H1 (cell line): ENCODE measurements around the gene SDSL. TPM values are rescaled to one million over a fixed set of nuclear protein-coding genes. Genes with fewer than 3 reads are reported as not detected.

Source experiments
- BACH1 ChIP-seq: IDR thresholded peaks from 2 replicates; pipeline ENCODE4 v1.6.1; 2012; ENCODE audit warnings: low read length, improper control_type of control experiment
- BCL11A ChIP-seq, 2 experiments: IDR thresholded peaks; one replicate each; pipeline ENCODE4 v1.6.1; 2011; ENCODE audit warnings: low read depth in 2 of 2, low read length in 2 of 2, mild to moderate bottlenecking in 2 of 2
- CEBPB ChIP-seq: IDR thresholded peaks from 2 replicates; pipeline ENCODE4 v1.6.1; 2012; ENCODE audit warnings: low read depth, low read length
- GABPA ChIP-seq: IDR thresholded peaks from 2 replicates; pipeline ENCODE4 v1.6.1; 2011; ENCODE audit warnings: mild to moderate bottlenecking, low read length, moderate library complexity, borderline replicate concordance; ENCODE audit not compliant: insufficient read depth
- HDAC2 ChIP-seq, 2 experiments: fragments of 300-600 bp in 1 of 2; sonication (generic) in 1 of 2; IDR thresholded peaks; 2 replicates each; pipeline ENCODE4 v1.6.1; 2011 to 2012; ENCODE audit warnings: low read depth in 2 of 2, low read length in 2 of 2, mild to moderate bottlenecking in 2 of 2, moderate library complexity in 2 of 2, borderline replicate concordance in 1 of 2, inconsistent platforms in 1 of 2
- HDAC6 ChIP-seq: IDR thresholded peaks from one replicate; pipeline ENCODE4 v1.7.1; 2012; ENCODE audit warnings: low read depth, mild to moderate bottlenecking, inconsistent platforms, low read length, moderate library complexity
- KDM4A ChIP-seq: IDR thresholded peaks from one replicate; pipeline ENCODE4 v1.7.1; 2012; ENCODE audit warnings: low read depth, mild to moderate bottlenecking, moderate library complexity, low read length, inconsistent platforms; ENCODE audit not compliant: severe bottlenecking
- PHF8 ChIP-seq: fragments of 200-600 bp; sonication (generic); conservative IDR thresholded peaks from 2 replicates; pipeline ENCODE4 v1.7.1; 2012; ENCODE audit warnings: low read depth, mild to moderate bottlenecking, inconsistent platforms, low read length, moderate library complexity
- POLR2AphosphoS5 ChIP-seq: IDR thresholded peaks from 2 replicates; pipeline ENCODE4 v1.6.1; 2011; ENCODE audit warnings: low read depth, low read length
- RAD21 ChIP-seq, 2 experiments: IDR thresholded peaks in 1 of 2; conservative IDR thresholded peaks in 1 of 2; 2 replicates each; pipeline ENCODE4 v1.6.1; 2011; ENCODE audit warnings: low read depth in 2 of 2, low read length in 2 of 2, improper control_type of control experiment in 1 of 2, inconsistent platforms in 1 of 2, mild to moderate bottlenecking in 1 of 2, moderate library complexity in 1 of 2
- SAP30 ChIP-seq: fragments of 300-600 bp; sonication (generic); IDR thresholded peaks from 2 replicates; pipeline ENCODE4 v1.7.1; 2012; ENCODE audit warnings: low read length, moderate library complexity, mild to moderate bottlenecking, inconsistent platforms; ENCODE audit not compliant: insufficient read depth, insufficient replicate concordance
- SIN3A ChIP-seq, 2 experiments: IDR thresholded peaks in 1 of 2; conservative IDR thresholded peaks in 1 of 2; 2 replicates each; pipeline ENCODE4 v1.6.1; 2011 to 2012; ENCODE audit warnings: low read length in 2 of 2, improper control_type of control experiment in 1 of 2, low read depth in 1 of 2, mild to moderate bottlenecking in 1 of 2
- SP1 ChIP-seq: IDR thresholded peaks from 2 replicates; pipeline ENCODE4 v1.6.1; 2011; ENCODE audit warnings: low read depth, low read length
- TCF12 ChIP-seq: IDR thresholded peaks from 2 replicates; pipeline ENCODE4 v1.6.1; 2011; ENCODE audit warnings: low read depth, mild to moderate bottlenecking, low read length
- TEAD4 ChIP-seq: IDR thresholded peaks from 2 replicates; pipeline ENCODE4 v1.6.1; 2012; ENCODE audit warnings: low read depth, low read length, inconsistent platforms, mixed read lengths
- YY1 ChIP-seq: IDR thresholded peaks from 2 replicates; pipeline ENCODE4 v1.6.1; 2011; ENCODE audit warnings: low read depth, mild to moderate bottlenecking, low read length
- polyA plus RNA-seq, 7 experiments: library from polyadenylated mRNA; depleted of rRNA in 3 of 7; stranded (reverse) in 5 of 7; unstranded in 2 of 7; fragments of >200 nt in 5 of 7; fragments of 200-250 nt in 2 of 7; gene quantifications; 1 replicate in 5 of 7; 2 replicates in 1 of 7; 4 replicates in 1 of 7; pipeline versions ENCODE4 v1.2.1 to v1.2.3, GENCODE V29; 2011 to 2013; ENCODE audit warnings: missing spikeins in 2 of 7, mixed read lengths in 2 of 7
- total RNA-seq: library from RNA; stranded (reverse); fragmentation: NEBNext Ultra II Directional; extraction: Animal tissue kit (Norgen Biotek cat#: 25700); gene quantifications from 2 replicates; pipeline ENCODE4 v1.2.1, GENCODE V29; 2021
- TF ChIP-seq, protein P1 (sequence below), 3 experiments: IDR thresholded peaks; 1 replicate in 2 of 3; 2 replicates in 1 of 3; pipeline versions ENCODE4 v1.5.1 to v1.6.1; 2011; ENCODE audit warnings: low read length in 3 of 3, mild to moderate bottlenecking in 3 of 3, inconsistent platforms in 2 of 3, low read depth in 1 of 3, moderate library complexity in 1 of 3; ENCODE audit not compliant: insufficient read depth in 1 of 3; ENCODE audit errors: control extremely low read depth in 1 of 3
- TF ChIP-seq, protein P2 (sequence below): IDR thresholded peaks from 2 replicates; pipeline ENCODE4 v1.6.1; 2012; ENCODE audit warnings: inconsistent platforms
- TF ChIP-seq, protein P3 (sequence below): IDR thresholded peaks from 2 replicates; pipeline ENCODE4 v1.6.1; 2012; ENCODE audit warnings: inconsistent platforms

The SDSL gene
- total and polyA plus RNA-seq, 2 of the 8 experiments (the other 6 are each of a cell fraction or from before 2014, with no cell fraction given) = 0.69 to 1.3 TPM

DNA sequence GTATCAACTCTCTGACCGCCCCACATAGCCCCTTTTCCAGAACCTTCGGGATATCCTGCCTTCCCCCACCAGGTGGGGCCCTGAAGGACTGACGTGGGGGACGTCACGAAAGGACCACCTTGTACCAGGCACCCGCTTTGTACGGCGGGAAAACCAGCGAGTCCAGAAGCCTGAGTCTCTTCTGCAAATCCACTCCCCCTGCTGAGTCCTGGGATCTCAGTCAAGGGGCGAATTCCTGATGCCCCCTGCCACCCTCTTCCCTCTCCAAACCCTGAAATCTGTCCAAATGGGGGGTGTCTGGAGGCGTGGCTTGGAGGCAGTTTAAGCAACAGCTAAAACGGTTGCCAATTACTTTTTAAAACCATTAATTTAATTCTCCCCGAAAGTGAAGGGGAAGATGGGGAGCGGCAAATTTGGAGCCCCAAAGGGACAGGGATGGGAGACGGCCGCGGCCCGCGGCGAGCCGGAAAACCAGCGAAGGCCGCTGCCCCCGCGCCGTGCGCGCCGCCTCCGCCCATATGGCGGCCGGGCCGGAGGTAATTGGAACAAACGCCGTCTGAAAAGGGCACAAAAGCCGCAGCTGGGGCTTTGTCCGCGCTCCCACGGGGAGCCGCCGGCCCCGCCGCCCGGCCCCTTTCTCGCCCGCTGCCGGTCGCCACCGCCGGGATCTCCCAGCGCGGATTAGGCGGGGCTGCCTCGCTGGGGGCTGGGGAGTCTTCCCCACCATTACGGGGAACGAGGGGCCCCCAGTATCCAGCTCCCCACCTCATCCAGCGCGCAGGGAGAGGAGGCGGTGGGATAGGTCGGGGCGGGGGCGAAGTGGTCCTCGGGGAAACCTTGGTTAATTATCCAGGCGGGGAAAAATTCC is 42.9 kb downstream of the SDSL start (continued):
- TF ChIP-seq PHF8 = no peak
- no peak for TF ChIP-seq HDAC6
- TF ChIP-seq, protein P1, sequence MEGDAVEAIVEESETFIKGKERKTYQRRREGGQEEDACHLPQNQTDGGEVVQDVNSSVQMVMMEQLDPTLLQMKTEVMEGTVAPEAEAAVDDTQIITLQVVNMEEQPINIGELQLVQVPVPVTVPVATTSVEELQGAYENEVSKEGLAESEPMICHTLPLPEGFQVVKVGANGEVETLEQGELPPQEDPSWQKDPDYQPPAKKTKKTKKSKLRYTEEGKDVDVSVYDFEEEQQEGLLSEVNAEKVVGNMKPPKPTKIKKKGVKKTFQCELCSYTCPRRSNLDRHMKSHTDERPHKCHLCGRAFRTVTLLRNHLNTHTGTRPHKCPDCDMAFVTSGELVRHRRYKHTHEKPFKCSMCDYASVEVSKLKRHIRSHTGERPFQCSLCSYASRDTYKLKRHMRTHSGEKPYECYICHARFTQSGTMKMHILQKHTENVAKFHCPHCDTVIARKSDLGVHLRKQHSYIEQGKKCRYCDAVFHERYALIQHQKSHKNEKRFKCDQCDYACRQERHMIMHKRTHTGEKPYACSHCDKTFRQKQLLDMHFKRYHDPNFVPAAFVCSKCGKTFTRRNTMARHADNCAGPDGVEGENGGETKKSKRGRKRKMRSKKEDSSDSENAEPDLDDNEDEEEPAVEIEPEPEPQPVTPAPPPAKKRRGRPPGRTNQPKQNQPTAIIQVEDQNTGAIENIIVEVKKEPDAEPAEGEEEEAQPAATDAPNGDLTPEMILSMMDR (IDR thresholded peaks at IDR 0.05; ENCODE audit: control extremely low read depth in 1 of 3, insufficient read depth in 1 of 3, low read depth in 1 of 3, low read length in 3 of 3) = peak in 2 of 3 experiments; percentile 5 to 29; a peak in 1 of 4 replicates
- TF ChIP-seq, protein P2, sequence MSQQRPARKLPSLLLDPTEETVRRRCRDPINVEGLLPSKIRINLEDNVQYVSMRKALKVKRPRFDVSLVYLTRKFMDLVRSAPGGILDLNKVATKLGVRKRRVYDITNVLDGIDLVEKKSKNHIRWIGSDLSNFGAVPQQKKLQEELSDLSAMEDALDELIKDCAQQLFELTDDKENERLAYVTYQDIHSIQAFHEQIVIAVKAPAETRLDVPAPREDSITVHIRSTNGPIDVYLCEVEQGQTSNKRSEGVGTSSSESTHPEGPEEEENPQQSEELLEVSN = no peak
- TF ChIP-seq SP1 = no peak
- TF ChIP-seq, protein P3, sequence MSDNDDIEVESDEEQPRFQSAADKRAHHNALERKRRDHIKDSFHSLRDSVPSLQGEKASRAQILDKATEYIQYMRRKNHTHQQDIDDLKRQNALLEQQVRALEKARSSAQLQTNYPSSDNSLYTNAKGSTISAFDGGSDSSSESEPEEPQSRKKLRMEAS = no peak
- TF ChIP-seq POLR2AphosphoS5 = no peak
- no peak for TF ChIP-seq SIN3A (conservative IDR thresholded peaks at IDR 0.05 in 1 of 2, IDR thresholded peaks at IDR 0.05 in 1 of 2; ENCODE audit: low read depth in 1 of 2, low read length in 2 of 2)
- no peak for TF ChIP-seq TCF12
- TF ChIP-seq CEBPB = no peak
- TF ChIP-seq BCL11A (IDR thresholded peaks at IDR 0.05; ENCODE audit: low read depth in 2 of 2, low read length in 2 of 2) = no peak
- no peak for TF ChIP-seq BACH1
- TF ChIP-seq SAP30 = no peak
- no peak for TF ChIP-seq KDM4A
- TF ChIP-seq GABPA = no peak
- TF ChIP-seq YY1 = no peak
- no peak for TF ChIP-seq HDAC2 (IDR thresholded peaks at IDR 0.05; ENCODE audit: borderline replicate concordance in 1 of 2, low read depth in 2 of 2, low read length in 2 of 2)
- TF ChIP-seq RAD21 (IDR thresholded peaks at IDR 0.05 in 1 of 2, conservative IDR thresholded peaks at IDR 0.05 in 1 of 2; ENCODE audit: low read depth in 2 of 2, low read length in 2 of 2) = 0 out of 4 replicates have a peak, but pooled peaks of 1 of the 2 experiments have one; percentile 4
- TF ChIP-seq TEAD4 = no peak
